Measurements from ENCODE around the gene MTF2.
"Not testable (repeated sequence)": the region's sequence is repeated elsewhere in the genome, so short reads cannot be mapped to it uniquely, and the experiment has no call there.

DNA sequence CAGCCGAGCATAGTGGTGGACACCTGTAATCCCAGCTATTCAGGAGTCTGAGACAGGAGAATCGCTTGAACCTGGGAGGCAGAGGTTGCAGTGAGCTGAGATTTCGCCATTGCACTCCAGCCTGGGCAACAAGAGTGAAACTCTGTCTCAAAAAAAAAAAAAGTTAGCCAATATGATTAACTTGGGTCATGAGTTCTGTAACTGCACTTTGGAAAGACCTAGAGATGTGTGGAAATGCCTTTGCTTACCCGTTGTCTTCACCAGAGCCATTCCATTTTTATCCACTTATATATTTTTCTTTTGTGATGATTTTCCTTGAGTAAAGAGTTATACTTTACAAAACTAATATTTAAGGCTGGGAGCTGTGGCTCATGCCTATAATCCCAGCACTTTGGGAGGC lies 48.9 kb upstream of the MTF2 start:
- TF ChIP-seq, protein P1, sequence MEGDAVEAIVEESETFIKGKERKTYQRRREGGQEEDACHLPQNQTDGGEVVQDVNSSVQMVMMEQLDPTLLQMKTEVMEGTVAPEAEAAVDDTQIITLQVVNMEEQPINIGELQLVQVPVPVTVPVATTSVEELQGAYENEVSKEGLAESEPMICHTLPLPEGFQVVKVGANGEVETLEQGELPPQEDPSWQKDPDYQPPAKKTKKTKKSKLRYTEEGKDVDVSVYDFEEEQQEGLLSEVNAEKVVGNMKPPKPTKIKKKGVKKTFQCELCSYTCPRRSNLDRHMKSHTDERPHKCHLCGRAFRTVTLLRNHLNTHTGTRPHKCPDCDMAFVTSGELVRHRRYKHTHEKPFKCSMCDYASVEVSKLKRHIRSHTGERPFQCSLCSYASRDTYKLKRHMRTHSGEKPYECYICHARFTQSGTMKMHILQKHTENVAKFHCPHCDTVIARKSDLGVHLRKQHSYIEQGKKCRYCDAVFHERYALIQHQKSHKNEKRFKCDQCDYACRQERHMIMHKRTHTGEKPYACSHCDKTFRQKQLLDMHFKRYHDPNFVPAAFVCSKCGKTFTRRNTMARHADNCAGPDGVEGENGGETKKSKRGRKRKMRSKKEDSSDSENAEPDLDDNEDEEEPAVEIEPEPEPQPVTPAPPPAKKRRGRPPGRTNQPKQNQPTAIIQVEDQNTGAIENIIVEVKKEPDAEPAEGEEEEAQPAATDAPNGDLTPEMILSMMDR (IDR thresholded peaks at IDR 0.05; ENCODE audit: low read depth, low read length): not testable (repeated sequence)
- TF ChIP-seq EZH2phosphoT487 (IDR thresholded peaks at IDR 0.05; ENCODE audit: low read depth): not testable (repeated sequence)

All from OCI-LY3 (cell line).